KMS-11 (cell line): ENCODE data around the gene PNPLA7.

ENCODE experiments used
- H2AFZ ChIP-seq: fragments of 200-600 bp; sonication (generic); 2 replicates; pipeline ENCODE4 v1.6.1; 2016; ENCODE audit warnings: antibody characterized with exemption, mixed run types, low read depth
- H3K27ac ChIP-seq: fragments of 200-600 bp; sonication (generic); 2 replicates; pipeline ENCODE4 v1.6.1; 2016; ENCODE audit warnings: mild to moderate bottlenecking, mixed run types
- H3K27me3 ChIP-seq: fragments of 200-600 bp; sonication (generic); 2 replicates; pipeline ENCODE4 v1.6.1; 2017; ENCODE audit warnings: mild to moderate bottlenecking, low read depth, mixed run types, moderate library complexity; ENCODE audit not compliant: insufficient read depth
- H3K36me3 ChIP-seq: fragments of 200-600 bp; sonication (generic); 2 replicates; pipeline ENCODE4 v1.6.1; 2017; ENCODE audit warnings: mild to moderate bottlenecking, mixed run types; ENCODE audit not compliant: insufficient read depth
- H3K4me1 ChIP-seq: fragments of 200-600 bp; sonication (generic); 2 replicates; pipeline ENCODE4 v1.6.1; 2016; ENCODE audit warnings: mild to moderate bottlenecking, low read depth, mixed run types; ENCODE audit not compliant: poor library complexity, severe bottlenecking
- H3K4me2 ChIP-seq: fragments of 200-600 bp; sonication (generic); 2 replicates; pipeline ENCODE4 v1.7.0; 2016; ENCODE audit warnings: mild to moderate bottlenecking, mixed run types
- H3K4me3 ChIP-seq: fragments of 200-600 bp; sonication (generic); IDR thresholded peaks from 2 replicates; pipeline ENCODE4 v1.6.1; 2017; ENCODE audit warnings: low read depth, low read length, mixed read lengths; ENCODE audit not compliant: insufficient read depth
- H3K79me2 ChIP-seq: fragments of 200-600 bp; sonication (generic); 2 replicates; pipeline ENCODE4 v1.6.1; 2016; ENCODE audit warnings: low read depth, mixed run types; ENCODE audit not compliant: insufficient read depth
- H3K9ac ChIP-seq: fragments of 200-600 bp; sonication (generic); 2 replicates; pipeline ENCODE4 v1.6.1; 2016; ENCODE audit warnings: mild to moderate bottlenecking, mixed run types
- H4K20me1 ChIP-seq: fragments of 200-600 bp; sonication (generic); 2 replicates; pipeline ENCODE4 v1.6.1; 2016; ENCODE audit warnings: mild to moderate bottlenecking, mixed run types; ENCODE audit not compliant: insufficient read depth
- CTCF ChIP-seq: fragments of 200-600 bp; sonication (generic); conservative IDR thresholded peaks from 2 replicates; pipeline ENCODE4 v1.6.1; 2017; ENCODE audit warnings: low read depth, mild to moderate bottlenecking, antibody characterized with exemption, low read length, moderate library complexity, mixed read lengths

The PNPLA7 gene

DNA sequence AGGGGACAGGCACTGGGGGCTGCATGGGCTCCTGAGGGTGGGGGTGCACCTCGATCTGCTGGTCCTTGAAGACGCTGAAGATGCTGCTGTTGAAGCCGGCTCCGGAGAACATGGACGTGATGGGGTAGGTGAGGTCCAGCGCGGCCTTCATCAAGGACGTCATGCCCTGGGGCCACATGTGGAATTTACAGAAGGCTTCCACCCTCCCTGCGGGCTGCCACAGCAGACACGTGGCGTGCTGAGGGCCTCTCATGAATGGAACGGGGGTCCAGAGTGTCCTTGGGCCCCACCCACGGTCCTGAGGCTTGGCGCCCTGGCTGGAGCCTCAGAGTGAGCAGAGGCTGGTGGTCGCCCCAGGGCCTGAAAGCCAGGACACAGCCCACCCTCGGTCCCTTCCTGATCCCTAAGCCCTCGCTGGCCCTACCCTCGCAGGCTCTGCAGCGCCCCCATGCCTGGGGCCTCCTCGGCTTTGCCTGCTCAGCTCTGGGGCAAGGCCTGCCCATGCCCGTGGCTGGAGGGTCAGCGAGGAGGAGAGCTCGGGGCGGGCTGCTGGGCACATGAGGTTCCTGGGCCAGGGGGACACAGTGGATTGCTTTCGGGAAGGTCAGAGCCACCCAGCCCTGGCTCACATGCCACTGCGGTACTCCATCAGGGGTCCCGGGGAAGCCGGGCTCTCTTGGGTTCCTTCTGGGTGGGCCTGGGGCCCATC, 85.8 kb downstream of the PNPLA7 start:
- H3K27ac ChIP-seq: no peak overlapping the region
- no peaks in the 10 kb centered on the region for H4K20me1 ChIP-seq
- H3K4me1 ChIP-seq: peaks cover 9% of the 10 kb centered on the region
- no peak overlapping the region for H3K4me3 ChIP-seq
- H3K4me2 ChIP-seq: no peak overlapping the region
- H3K9ac ChIP-seq: no peak overlapping the region
- no peaks in the 10 kb centered on the region for H3K36me3 ChIP-seq
- H3K79me2 ChIP-seq: no peaks in the 10 kb centered on the region
- no peak overlapping the region for H2AFZ ChIP-seq
- TF ChIP-seq CTCF: no peak
- H3K27me3 ChIP-seq: no peaks in the 10 kb centered on the region

DNA sequence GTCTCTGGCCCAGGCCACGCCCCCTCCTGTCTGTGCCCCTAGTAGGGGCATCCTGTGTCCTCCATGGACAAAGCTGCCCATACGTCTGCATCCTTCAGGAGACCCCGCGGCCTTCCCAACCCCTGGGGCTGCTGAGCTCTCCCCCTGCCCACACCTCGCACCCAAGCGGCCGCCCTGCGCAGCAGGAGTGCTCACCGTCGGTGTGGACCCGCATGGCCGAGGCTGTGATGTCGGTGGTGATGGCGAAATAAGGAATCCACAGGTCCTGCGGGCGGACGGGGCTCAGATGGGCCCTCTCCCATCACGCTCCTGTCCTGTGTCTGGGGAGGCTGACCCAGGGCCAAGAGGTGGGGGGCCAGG, 86.3 kb downstream of the PNPLA7 start:
- Histone ChIP-seq H3K27ac (no peak overlapping the region), H3K4me1 (peaks cover 11% of the 10 kb centered on the region), H3K79me2 (no peaks in the 10 kb centered on the region), H3K36me3 (no peaks in the 10 kb centered on the region), H4K20me1 (no peaks in the 10 kb centered on the region), H3K27me3 (no peaks in the 10 kb centered on the region), H3K9ac (no peak overlapping the region), H3K4me3 (no peak overlapping the region), H2AFZ (no peak overlapping the region), H3K4me2 (no peak overlapping the region)
- no peak for TF ChIP-seq CTCF

- Histone ChIP-seq H3K4me3 (no peak overlapping the region), H3K4me2 (no peak overlapping the region), H3K27ac (no peak overlapping the region), H3K9ac (no peak overlapping the region), H3K79me2 (no peaks in the 10 kb centered on the region), H3K36me3 (no peaks in the 10 kb centered on the region), H3K4me1 (peaks cover 11% of the 10 kb centered on the region), H2AFZ (no peak overlapping the region), H3K27me3 (no peaks in the 10 kb centered on the region), H4K20me1 (no peaks in the 10 kb centered on the region)
- no peak for TF ChIP-seq CTCF
These were observed 86.9 kb downstream of the PNPLA7 start for GRCh38 chr9:137462986-137463930.

DNA sequence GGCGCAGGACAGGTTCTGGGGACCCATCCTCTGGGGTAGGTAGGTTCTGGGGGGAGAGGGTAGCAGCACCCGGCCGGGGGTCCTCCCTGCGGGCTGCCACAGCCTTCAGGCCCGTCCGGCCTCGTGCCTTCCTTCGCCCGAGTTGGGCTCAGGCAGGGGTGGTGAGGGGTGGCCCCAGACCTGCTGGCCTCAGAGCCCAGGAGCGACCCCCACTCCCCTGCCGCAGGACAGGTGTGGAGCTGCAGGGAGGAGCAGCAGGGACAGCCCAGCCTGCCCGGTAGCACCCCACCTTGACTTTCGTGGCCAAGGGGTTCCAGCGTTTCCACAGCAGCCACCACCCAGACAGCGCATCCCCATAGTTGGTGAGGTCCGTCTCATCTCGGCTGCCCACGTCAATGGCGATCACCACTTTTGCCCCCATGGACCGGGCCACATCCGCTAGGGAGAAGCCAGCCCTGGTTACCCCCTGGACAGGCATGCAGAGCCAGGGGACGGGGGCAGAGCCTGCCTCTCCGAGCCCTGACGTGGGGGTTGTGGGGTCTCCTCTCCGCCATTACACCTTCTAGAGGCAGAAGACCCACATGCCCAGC, 87.7 kb downstream of the PNPLA7 start:
- Histone ChIP-seq H3K4me3 (no peak overlapping the region), H3K4me2 (no peak overlapping the region), H3K79me2 (no peaks in the 10 kb centered on the region), H3K9ac (no peak overlapping the region), H3K27me3 (no peaks in the 10 kb centered on the region), H4K20me1 (no peaks in the 10 kb centered on the region), H3K36me3 (no peaks in the 10 kb centered on the region), H3K27ac (no peak overlapping the region), H2AFZ (no peak overlapping the region), H3K4me1 (peaks cover 11% of the 10 kb centered on the region)
- TF ChIP-seq CTCF: no peak
